ENCODE data around the gene SNRPN.

GRCh38 chr15:24954783-24955530 lies at the start of gene SNRPN, which contains the start of gene SNURF:
- no peak for TF ChIP-seq CTCF (IDR thresholded peaks at IDR 0.05)
- no peak for TF ChIP-seq ZFX (IDR thresholded peaks at IDR 0.05; ENCODE audit: borderline replicate concordance)
